GM04504 (cell line): ENCODE data around the gene SPATS2L.

ENCODE experiments used
- DNase-seq: peaks from one replicate; pipeline ENCODE4 v3.0.0-alpha.2; 2012; ENCODE audit warnings: low read depth

Gene SPATS2L

DNA sequence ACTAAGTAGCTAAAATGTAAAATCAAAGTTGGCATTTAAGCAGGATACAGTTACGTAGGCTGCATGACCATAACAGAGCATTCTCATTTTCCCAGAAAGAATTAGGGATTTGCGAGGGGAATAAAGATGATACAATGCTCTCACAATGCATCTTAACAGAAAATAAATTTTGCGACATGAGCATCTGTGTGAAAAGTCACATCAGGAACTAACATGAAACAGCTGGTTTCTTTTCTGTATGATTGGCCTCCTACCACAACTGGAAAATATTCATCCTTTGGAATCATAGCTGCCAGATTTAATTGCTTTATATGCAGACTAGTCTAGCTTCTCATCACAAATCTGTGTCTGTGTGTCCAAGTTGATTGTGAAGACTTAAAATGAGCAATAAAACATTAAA is 137.4 kb downstream of the SPATS2L start:
- DNase-seq = no peak

DNA sequence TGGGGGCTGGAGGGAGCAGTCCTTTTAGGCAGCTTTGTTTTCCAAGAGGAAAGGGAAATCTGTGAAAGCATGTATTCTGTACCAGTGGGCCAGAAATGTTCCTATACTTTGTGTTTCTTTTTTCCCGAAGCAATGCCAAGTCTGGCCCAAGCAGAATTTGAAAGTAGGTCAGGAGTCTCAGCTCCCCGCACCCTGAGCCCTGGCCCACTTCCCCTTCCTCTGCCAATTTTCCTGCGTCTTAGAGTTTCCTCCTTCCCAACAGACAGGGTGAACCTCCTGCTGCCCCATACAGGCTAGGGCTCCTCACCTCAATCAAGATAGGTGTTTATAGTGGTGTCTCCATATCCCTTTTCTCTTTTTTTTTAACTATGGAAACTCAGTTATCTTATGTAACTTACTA is 138.0 kb downstream of the SPATS2L start:
- no peak for DNase-seq

DNA sequence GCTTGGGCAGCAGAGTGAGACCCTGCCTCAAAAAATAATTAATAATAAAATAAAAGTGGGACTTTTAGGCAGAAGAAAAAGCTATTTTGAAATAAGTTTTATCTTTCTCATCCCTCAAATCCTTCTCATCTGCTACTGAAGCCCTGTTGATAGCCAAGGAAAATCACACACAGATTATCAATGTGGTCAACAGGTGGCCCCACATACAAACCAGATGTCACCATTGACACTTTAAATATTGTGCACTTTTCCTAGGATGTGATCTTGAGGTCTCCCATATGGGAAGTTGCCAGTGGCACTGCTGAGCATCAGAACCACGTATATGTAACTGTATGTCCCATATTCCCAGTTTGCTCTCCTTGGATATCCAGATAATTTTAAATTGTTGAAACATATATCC is 138.8 kb downstream of the SPATS2L start:
- no peak for DNase-seq

DNA sequence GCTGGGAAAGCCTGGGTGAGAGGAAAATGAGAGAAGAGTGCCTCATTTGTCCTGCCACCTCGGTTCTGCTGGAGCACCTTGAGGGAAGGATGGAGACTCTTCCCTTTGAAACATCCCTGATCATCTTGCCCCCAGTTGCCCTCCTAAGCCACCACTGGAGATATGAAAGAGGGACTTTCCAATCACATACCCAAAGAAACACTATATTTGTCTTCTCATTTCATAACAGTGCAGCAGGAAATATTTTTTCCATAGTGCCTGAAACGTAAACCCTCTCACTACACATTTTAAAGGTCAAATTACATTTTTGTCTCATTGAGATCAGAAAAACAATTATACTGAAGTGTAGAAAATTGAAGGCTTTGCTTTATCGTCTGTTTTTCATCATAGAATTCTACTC is 140.1 kb downstream of the SPATS2L start:
- DNase-seq = no peak

DNA sequence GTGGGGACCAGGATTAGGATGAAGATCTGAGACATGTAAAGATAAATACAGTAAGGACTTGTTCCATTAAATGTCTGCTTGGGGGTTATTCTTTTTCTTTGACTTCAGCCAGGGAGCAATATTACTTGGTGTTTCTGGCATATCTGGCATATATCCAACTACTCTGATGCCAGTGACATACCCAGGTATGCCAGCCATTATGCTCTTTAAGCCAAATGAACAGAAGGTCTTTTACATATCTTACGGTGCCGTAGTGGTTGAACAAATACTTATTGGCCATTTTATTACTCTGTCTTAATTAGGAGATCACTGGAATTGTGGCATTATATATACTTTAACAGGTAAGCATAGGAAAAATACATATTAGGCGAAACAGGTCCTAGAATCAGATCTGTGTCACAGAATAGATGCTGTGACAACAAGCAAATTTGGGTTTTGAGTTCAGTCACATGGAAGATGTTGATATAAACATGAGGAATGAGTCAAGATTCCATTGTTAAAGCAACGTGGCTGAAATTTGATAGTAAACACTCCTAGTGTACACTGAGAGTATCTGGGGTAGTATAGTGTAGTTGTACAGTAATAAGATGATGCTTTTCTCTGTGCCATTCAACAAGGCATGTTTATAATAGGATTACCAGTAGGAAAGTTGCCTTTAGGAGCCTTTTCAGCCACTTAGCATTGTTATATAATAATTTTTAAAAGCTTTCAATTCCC is 140.8 kb downstream of the SPATS2L start:
- DNase-seq = no peak

DNA sequence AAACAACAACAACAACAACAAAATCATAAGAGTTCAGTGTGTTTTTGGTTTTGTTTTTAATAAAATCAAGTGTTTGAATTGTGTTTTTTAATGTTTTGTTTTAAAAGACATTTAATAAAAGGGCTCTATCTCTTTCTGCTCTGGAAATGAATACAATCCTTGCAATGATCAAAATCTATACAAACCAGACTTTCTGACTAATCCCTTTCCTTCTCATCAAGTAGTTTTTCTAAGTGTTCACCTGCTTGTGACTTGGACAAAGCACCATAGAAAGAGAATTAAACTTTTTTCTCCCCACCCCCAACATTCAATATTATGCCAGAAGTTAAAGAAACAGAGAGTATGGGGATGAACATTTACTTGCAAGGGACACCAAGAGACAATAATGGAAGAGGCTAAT is 142.0 kb downstream of the SPATS2L start:
- DNase-seq = no peak

DNA sequence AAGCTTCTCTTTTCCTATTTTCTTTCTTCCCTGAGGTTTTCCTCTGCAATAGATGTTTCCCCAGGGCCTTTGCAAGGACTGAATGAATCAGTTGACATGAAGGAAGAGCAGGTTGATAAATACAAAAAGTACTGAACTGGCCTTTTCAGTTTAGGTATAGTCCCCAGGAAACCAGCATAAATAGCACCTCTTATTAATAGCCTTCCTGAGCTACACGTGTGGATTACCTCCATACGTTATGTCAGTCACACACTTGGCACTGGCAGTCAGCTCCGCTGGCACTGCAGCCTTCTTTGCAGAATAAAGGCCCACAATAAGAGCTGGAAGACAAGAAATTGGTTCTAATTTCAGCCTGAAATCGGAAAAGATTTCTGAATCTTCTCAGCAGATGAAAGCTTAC is 142.7 kb downstream of the SPATS2L start:
- no peak for DNase-seq

DNA sequence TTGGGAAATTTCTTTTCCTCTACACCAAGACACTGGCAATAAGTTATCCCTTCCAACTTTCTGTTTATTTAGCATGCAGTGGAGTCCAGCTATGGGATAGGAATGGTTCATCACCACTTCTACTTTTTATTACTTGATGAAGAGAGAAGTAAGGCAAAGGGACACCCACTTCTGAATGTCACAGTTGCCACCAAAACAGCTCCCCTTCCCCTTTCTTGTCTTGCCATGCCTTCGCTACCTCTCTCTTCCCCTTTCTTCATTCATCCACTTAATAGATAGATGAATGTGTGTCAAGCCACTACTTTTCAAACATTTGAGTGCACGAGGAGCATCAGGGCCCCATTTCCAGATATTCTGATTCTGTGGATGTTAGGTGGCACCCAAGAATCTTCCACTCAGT is 143.8 kb downstream of the SPATS2L start:
- DNase-seq = no peak

DNA sequence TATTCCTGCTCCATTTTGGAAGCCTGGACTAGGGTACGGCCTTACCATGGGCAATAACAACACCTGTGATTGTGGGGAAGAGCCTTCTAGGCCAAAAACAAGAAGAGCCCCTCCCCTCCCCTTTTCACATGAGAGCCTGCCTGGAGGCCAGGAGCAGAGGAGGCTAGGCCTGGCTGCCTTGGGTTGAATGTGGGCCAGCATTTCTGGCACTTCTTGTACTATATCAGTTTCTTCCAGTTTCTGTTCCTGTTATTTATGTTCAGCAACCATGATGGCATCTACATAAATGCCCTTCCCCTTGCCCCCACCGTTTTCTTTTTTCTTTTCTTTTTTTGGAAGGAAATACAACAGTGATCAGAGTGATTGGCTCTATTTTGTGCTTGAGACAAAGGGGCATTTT is 145.0 kb downstream of the SPATS2L start:
- DNase-seq = no peak

DNA sequence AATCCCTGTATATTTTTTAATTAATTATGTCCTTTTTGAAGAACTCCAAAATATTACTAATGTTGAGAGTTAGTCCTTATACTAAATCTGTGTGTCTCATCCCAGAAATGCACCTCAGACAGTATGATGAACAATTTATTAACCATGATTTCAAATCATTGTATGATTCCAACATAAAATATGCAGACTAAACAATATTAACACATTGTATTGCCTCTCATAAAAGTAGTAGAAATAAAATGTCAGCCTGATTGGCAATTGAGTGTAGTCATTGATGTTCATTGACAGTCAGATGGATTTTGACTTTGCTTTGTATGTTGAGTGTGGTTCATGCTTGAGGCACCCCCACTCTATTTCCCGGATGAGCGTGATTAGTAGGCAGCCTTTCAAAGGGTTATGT is 145.9 kb downstream of the SPATS2L start:
- no peak for DNase-seq

DNA sequence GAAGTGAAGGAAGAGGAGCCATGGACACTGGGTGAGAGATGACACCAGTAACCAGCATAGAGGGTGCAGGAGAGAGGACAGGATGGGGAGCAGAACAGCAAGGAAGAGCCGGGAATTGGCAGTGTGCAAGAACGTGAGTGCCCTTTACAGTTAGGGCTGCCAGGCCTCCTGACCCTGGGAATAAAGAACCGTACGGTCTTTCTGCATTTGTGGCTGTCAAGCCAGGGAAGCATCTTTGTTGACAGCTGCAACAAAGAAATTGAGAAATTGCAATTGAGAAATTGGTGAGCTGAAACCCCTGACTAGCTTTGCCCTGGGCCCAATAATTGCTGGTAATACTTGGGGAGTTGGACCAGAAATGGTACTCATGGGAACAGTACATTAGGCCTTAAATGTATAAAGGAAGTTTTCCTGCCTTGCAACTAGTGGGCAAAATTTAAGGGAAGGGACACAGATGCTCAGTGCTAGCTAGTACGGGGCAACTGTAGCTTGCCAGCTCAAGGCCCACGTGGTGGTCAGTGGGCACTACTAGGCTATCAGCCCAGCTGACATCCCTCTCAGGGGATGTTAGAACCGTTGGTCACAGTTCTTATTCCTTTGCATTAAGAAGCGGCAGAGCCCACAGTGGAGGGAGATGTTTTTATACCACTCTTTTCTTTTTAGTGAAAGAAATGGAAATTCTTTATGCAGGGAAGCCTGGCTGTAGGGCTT is 146.8 kb downstream of the SPATS2L start:
- no peak for DNase-seq

DNA sequence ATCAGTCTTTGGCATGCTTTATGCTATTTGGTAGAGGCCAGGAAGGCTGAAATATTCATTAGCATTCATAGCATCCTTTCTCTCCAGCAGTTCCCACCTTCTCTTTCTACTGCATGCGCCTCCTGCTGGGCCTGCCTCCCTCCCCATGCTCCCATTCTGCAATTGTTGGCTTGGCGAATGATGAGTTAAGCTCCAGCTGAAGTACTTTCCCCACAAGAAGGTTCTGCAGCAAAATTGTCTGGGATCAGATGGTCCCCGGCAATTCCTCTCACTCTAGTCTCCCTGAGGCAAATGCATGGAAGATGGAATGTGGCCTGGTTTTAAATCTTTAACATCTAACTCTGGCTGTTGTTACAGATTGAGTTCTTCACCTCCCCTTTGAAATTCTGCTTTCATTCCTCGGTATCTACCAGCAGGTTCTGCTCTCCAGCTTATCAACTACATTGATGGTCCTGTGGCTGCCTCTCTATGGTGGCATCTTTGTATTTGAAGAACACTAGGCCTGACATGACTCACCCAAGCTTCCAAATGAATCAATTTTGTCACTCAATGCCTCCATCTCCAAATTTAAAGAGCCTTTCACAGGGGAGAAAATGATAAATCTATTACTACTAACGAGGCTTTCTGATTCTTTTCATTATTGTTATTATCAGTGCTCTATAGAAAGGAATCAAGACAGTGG is 147.5 kb downstream of the SPATS2L start:
- no peak for DNase-seq

DNA sequence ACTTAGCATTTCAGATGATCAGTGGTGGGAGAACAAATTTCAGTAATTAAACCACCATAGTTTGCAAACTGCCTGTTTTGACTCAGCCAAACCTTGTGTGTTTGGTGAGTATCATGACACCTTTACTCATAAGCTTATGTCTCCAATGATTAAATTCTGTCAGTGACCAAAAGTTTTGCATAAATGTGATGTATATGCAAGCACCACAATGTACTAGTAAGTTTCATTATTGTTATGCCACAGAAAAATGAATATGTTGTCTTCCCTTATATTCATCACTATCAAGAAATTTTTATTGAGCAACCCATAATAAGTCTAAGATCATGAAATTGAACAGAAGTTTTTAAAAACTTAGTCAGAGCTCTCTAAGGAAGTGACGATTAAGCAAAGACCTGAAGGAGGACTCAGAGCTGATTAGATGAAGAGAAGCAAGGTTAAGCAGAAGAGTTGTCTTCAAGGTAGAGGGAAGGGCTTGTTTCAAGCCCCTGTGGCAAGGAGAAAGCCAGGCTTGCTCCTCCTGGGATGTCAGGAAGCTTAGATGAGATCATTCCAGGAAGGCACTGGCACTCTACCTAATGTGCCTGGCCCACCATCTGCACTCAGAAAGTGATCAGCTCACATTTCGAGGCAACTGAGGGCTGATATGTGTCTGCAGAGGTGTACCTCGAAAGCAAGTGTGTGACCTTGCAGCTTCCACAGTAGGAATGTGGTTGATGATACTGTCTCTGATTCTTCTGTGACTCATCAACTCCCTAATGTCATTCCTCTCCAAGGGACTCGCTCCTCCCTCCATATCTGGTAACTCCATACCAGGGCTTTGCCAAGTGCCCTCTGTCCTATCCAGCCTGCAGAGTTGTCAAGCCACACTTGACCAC is 148.7 kb downstream of the SPATS2L start:
- DNase-seq = peak; percentile 24

DNA sequence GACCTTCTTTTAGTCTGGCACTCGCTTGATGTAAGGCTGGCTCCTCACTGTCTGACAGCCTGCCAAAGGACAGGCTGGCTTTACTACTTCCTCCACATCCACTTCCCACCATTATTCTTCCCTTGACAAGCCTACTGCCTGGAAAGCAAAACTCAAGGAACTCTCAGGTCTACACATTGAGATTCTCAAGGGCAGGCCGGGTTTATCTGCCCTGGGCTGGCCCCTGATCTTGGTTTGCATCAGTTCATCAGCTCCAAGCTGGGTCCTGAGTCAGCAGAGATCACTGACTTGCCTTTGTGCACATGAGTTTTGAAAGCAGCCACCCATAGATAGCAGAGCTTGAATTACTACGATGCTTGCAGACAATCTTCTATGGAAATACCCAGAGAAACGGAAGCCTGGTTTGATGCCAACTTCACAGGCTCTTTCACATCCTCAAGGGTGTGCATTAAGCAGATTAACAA is 149.5 kb downstream of the SPATS2L start:
- no peak for DNase-seq

DNA sequence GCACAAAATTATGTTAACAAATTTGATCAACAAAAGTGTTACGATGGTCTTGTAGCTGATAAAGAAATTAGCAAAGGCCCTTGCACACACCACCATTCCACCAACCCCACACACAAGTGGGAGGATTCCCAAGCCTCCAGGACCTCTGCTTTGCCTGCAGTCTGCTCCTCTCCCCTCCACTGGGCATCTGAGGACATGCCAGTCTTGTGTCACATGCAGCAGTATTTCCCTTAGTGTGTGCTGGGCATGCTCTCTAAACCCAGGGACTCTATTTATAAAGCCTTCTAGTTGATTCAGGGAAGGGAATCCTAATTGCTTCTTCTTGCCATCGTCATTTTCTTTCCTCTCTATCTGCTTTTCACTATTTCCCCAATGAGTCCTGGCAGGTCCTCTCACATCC is 150.1 kb downstream of the SPATS2L start:
- no peak for DNase-seq

DNA sequence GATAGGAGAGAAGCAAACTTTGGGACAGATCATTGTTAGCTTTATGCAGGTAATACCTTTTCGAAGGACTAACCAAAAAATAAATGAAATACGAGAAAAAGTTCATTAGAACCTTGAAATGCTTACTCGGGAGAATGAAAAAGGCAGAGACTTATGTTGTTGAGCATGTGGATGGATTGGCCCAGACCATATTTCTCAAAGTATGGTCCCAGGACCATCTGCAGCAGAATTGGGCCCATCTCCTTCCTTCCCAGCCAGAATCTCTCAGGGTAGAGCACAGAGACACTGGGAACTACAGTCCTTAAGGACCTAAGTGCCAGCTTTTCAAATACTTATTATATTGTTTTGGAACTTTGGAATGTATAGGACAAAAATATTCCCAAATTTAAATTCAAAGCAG is 152.6 kb downstream of the SPATS2L start:
- no peak for DNase-seq

DNA sequence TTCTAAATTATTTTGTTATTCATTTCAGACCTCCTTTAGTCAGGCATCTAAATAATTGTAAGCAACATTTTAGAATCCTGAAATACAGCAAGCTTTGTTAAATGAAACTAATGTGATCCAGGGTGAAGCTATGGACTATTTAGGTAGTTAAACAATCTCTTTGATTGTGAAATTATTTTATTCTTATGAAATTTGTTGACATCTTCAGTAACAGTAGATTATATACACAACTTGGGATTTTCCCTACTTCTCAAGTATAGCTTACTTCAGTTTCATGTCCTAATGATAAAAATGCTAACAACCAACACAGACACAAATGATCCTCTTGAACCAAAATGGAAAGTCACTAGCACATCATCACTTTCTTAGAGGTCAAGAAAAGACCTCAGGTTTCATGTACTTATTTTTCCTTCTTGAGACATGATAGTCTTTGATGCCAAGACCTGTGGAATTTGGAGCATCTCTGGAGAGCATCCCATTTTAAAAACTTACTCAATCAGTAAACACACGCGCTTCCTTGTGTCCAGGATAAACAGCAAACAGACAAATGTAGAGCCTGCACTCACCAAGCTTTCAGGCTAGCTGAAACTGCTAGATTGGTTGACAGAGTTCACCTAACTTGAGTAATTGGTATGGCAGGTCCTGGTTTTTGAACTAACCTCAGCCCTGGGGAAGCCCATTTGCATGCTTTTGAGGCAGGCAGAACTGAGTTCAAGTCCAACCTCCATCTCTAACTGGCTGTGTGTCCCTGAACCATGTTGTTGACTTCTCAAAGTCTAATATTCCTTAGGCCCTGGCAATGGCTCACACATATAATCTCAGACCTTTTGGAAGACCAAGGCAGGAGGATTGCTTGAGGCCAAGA is 155.6 kb downstream of the SPATS2L start:
- no peak for DNase-seq

DNA sequence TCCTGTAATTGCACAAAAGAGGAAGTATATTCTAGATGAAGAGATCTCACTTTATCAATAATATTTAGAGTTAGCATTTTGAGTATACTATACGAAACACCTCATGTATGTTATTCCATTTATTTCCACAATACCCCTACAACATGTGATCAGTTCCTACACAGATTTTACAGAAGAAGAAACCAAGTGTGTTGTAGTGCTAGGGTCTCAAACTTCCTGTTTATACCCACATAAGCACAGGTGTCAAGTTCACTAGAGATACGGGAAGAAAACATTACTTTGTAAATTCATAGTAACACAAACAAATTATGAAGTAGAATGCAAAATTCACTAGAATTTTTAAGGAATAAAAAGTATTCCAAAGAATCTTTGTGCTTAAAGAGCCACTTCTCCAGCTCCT is 157.0 kb downstream of the SPATS2L start:
- DNase-seq = no peak

DNA sequence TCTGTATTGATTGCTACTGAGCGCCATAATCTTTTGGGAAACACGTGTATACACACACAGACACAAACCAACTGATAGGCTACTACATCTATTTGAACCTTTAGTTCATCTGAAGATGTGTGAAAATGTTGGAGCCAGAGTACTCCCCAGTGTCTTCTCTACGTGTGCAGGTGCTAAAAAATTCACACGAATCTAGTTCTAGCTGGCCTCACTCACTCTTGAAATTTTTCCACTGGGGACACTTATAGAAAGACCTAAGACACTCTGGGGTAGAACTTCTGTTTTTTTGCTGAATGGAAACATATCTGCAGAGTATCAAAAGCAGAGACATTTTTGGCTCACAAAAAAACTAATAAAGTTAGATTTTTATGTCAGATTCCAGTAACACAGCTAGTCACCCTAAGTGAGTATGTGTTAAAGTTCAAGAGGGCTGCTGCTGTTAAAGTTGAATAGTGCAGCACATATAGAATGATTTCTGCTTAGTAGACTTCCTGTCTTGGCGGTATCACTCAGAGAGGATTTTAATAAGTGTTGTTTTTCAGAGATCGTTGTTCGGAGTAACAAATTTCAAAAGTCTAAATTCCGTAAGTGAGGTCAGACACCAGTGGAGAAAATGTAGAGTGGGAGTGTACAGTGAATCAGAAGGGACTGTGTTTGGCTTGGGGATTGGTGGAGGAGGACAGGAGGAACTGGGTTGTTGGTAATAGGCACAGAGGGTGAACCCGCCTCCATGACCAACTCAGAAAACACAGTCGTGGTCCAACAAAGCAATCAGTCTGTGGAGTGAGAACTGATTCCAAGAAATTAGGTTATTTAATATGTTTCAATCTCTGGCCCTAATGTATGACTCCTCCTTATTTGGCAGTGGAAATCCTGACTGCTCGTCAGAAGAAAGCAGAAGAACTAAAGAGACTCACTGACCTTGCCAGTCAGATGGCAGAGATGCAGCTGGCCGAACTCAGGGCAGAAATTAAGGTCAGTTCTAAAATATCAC is 160.2 kb downstream of the SPATS2L start:
- no peak for DNase-seq
